ENCODE data around the gene PAQR9.

DNA sequence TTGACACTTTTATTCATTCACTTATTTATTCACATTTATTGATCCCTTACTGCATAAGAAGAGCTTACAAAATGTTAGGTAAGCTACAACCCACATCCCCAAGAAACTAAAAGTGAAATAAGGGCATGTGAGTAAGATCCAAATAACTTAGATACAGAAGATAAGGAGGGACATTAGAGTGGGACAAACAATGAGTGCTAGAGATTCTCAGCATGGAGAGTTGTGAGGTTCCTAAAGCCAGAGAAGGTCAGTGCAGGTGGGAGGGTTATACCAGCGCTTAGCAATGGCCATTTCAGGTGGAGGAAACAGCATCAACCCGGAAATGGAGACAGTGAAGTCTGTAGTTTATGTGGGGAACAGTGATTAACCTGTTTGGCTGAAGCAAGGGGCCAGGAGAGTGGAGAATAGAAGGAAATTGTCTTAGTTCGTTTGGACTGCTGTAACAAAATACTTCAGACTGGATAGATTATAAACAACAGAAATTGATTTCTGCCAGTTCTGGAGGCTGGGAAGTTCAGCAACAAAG, 49.1 kb downstream of the PAQR9 start:
- TF ChIP-seq, protein P1, sequence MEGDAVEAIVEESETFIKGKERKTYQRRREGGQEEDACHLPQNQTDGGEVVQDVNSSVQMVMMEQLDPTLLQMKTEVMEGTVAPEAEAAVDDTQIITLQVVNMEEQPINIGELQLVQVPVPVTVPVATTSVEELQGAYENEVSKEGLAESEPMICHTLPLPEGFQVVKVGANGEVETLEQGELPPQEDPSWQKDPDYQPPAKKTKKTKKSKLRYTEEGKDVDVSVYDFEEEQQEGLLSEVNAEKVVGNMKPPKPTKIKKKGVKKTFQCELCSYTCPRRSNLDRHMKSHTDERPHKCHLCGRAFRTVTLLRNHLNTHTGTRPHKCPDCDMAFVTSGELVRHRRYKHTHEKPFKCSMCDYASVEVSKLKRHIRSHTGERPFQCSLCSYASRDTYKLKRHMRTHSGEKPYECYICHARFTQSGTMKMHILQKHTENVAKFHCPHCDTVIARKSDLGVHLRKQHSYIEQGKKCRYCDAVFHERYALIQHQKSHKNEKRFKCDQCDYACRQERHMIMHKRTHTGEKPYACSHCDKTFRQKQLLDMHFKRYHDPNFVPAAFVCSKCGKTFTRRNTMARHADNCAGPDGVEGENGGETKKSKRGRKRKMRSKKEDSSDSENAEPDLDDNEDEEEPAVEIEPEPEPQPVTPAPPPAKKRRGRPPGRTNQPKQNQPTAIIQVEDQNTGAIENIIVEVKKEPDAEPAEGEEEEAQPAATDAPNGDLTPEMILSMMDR (IDR thresholded peaks at IDR 0.05 in 2 of 3, conservative IDR thresholded peaks at IDR 0.05 in 1 of 3; ENCODE audit: borderline replicate concordance in 1 of 3, insufficient read depth in 1 of 3, low read depth in 2 of 3, low read length in 2 of 3) = no peak
- TF ChIP-seq POLR2A (IDR thresholded peaks at IDR 0.05; ENCODE audit: borderline replicate concordance, extremely low read depth, insufficient read depth, insufficient read length) (no peak), EZH2phosphoT487 (IDR thresholded peaks at IDR 0.05; ENCODE audit: borderline replicate concordance) (no peak), EZH2 (IDR thresholded peaks at IDR 0.05) (no peak), CBX3 (IDR thresholded peaks at IDR 0.05; ENCODE audit: low read depth) (no peak), EGR1 (IDR thresholded peaks at IDR 0.05; ENCODE audit: low read depth) (no peak)
- TF ChIP-seq, protein P2, sequence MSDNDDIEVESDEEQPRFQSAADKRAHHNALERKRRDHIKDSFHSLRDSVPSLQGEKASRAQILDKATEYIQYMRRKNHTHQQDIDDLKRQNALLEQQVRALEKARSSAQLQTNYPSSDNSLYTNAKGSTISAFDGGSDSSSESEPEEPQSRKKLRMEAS (IDR thresholded peaks at IDR 0.05) = no peak
